ENCODE measurements around the gene TMEM170B.
A peak's percentile ranks its signal among the peaks of the same experiment; 100 is the strongest.
"Not testable (repeated sequence)": the region's sequence is repeated elsewhere in the genome, so short reads cannot be mapped to it uniquely, and the experiment has no call there.

TMEM170B gene

DNA sequence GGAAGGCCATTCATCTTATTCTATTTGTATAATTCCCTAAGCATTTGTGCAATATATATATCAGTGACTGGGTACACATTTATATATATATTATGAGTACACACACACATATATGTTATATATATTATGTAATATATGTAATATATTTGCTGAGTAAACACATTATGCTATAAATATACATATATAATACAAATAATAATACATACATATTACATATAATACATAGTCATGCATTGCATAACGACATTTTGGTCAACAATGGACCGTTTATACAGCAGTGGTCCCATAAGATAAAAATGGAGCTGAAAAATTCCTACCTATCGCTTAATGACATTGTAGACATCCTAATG is 11.4 kb upstream of the TMEM170B start:
- in situ Hi-C loops (cut with MboI; ENCODE audit: low pct_unique_long_range_greater_than_20kb, low sequenced_read_pairs): no loop called here
- DNase-seq: no peak

DNA sequence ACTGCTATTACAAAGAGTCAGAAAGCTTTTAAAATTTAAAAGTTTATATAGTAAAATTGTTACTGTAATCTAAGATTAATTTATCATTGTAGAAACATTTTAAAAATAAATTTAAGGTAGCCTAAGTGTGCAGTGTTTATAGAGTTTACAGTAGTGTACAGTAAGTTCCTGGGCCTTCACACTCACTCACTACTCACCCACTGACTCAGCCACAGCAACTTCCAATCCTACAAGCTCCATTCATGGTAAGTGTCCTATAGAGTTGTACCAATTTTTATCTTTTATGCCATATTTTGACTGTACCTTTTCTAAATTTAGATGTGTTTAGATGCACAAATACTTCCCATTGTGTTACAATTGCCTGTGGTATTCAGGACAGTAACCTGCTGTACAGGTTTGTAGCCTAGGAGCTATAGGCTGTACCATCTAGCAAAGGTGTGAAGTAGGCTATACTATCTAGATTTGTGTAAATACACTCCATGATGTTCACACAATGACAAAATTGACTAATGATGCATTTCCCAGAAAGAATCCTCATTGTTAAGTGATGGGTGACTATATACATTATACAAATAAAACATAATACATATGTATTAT is 10.2 kb upstream of the TMEM170B start:
- in situ Hi-C loops (cut with MboI; ENCODE audit: low pct_unique_long_range_greater_than_20kb, low sequenced_read_pairs): no loop called here
- no peak for DNase-seq

DNA sequence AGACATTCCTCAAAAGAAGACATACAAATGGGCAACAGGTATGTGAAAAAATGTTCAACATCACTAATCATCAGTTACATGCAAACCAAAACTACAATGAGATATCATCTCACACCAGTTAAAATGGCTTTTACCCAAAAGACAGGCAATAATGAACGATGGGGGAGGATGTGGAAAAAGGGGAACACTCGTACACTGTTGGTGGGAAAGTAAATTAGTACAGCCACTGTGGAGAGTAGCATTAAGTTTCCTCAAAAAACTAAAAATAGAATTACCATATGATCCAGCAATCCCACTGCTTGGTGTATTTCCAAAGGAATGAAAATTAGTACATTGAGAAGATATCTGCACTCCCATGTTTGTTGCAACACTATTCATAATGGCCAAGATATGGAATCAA is 8.6 kb upstream of the TMEM170B start:
- DNase-seq: peak; percentile 30
- in situ Hi-C loops (cut with MboI; ENCODE audit: low pct_unique_long_range_greater_than_20kb, low sequenced_read_pairs): no loop called here

DNA sequence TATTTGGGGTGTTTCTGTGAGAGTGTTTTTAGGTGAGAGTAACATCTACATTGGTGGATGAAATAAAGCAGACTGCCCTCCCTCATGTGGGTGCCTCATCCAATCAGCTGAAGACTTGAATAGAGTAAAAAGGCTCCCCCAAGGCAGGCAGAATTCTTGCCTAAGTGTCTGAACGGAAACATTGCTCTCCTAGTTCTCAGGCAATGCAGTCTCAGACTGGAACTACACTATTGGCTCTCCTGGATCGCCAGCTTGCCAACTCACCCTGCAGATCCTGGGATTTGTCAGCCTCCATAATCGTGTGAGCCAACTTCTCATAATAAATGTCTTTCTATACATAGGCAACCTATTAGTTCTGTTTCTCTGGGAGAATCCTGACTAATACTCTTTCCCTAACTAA is 5.5 kb upstream of the TMEM170B start:
- in situ Hi-C loops (cut with MboI; ENCODE audit: low pct_unique_long_range_greater_than_20kb, low sequenced_read_pairs): no loop called here
- no peak for DNase-seq

DNA sequence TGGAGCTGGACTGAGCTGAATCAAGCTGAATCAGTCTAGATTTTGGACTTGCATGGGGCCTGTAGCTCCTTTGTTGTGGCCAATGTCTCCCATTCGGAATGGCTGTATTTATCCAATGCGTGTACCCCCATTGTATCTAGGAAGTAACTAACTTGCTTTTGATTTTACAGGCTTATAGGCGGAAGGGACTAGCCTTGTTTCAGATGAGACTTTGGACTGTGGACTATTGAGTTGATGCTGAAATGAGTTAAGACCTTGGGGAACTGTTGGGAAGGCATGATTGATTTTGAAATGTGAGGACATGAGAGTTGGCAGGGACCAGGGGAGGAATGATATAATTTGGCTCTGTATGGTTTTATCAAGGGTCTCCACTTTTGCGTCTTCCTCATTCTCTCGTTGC is 3.0 kb upstream of the TMEM170B start:
- no peak for DNase-seq
- in situ Hi-C loops (cut with MboI; ENCODE audit: low pct_unique_long_range_greater_than_20kb, low sequenced_read_pairs): no loop called here

DNA sequence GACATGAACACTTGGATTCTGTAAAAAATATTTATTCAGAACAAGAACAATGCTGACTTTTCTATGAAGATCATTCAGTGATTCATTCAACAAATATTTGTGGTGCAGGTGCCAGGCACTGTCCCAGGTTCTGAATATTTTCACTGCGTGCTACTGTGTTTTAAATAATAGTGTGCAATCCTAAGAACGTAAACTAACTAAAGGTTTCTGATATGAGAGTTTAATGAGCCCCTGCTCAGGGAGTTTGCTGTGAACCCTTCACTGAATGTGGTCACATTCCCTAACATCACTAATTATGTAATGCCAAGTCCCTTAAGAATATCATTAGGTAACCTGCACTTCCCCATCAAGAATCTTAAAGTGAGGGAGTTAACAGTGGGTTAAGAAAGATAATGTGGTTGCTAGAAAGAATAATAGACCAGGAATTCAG is 1.7 kb upstream of the TMEM170B start:
- in situ Hi-C loops (cut with MboI; ENCODE audit: low pct_unique_long_range_greater_than_20kb, low sequenced_read_pairs): no loop called here
- DNase-seq: peak; percentile 35

DNA sequence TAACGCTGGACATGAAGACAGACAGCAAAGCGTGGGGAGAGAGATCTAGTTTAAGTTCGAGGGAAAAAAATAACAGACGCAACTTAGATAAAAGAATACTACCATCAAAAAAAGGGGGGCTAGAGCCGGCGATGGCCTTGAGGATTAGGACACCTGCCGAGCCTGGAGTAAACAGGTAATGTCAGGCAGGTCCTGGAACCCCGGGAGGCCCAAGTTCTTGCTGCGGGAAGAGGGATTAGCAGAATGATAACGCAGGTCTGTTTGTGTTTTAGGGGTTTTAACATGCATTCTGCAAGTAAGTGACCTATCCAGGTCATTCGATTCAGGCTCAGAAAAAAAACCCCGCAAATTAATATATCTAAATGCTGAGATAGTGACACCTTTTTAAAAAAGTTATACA is 754 bp upstream of the TMEM170B start:
- in situ Hi-C loops (cut with MboI; ENCODE audit: low pct_unique_long_range_greater_than_20kb, low sequenced_read_pairs): no loop called here
- no peak for DNase-seq

DNA sequence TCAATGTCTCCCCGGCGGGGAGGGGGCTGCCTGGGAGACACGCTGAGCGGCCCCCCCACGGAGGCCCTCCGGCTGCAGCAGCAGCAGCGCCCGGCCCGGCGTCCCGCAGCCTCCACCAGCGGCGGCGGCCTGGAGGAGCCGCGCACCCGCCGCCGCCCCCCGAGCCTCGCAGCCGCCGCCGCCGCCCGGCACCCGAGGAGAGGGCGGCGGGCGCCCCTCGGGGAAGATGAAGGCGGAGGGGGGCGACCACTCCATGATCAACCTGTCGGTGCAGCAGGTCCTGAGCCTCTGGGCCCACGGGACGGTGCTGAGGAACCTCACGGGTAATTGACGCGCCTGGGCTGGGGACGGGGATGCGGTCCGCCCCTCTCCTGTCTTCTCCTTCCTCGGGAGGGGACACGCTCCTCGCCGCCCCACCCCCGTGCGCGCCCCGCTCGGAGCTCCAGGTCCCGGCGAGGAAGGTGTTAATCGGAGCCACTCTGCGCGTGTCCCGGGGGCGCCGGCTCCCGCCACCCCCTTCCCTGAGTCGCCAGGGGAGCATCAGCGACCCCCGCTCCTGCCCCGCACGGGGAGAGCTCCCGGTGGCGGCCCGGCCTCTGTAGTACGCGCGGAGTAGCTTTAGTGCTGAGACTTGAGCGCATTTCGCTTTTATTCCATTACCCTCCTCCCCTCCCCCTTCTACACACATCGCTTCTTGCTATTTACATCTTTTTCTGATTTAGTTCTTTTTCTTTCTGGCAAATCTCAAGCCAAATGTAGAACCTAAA is 686 bp downstream of the TMEM170B start:
- in situ Hi-C loops (cut with MboI; ENCODE audit: low pct_unique_long_range_greater_than_20kb, low sequenced_read_pairs): no loop called here
- peak; percentile 72 for DNase-seq

DNA sequence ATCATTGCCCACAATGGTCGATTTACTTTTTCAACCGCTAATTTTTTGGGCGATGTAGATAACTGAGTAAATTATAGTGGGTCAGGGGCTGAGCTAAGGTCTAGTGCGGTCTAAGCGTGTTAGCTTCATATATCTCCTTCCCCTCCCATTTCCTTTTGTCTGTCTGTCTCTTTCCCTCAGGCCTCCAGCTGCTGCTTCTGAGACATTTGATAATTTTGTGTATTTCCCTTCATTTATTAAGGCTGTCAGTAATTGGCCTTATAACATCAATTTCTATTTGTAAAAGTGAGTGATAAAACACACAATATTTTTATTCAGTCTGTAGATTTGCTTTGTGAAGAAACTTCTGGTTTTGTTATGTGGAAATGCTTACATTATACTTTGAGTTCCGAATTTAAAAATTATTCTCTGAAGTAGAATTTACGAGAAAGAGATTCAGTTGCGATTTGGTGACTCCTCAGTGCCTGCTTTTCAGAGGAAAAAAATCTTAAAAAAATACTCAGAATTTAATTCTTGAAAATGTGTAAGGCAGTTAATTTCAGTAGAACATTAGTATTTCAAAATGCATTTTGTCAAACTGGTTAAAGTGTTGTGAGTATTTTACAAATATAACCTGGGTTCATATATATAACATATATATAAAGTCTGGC is 1.4 kb downstream of the TMEM170B start:
- in situ Hi-C loops (cut with MboI; ENCODE audit: low pct_unique_long_range_greater_than_20kb, low sequenced_read_pairs): no loop called here
- DNase-seq: no peak

DNA sequence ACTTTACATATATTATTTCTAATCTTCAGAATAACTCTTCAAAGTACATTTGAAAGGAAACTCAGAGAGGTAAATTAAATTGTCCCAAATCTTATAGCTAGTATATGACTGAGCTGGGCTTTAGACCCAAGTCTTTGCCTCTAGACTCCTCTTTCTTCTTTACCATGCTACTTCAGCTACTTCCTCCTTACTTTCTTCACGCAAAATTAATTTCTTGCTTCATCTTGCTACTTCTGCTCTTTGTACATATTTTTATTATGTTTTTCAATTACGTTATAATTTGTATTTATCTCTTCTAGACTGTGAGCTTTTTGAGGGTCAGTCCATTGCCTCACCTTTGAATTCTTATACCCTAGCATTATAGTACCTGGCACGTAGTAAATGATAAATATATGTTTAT is 5.3 kb downstream of the TMEM170B start:
- DNase-seq: no peak
- in situ Hi-C loops (cut with MboI; ENCODE audit: low pct_unique_long_range_greater_than_20kb, low sequenced_read_pairs): no loop called here

DNA sequence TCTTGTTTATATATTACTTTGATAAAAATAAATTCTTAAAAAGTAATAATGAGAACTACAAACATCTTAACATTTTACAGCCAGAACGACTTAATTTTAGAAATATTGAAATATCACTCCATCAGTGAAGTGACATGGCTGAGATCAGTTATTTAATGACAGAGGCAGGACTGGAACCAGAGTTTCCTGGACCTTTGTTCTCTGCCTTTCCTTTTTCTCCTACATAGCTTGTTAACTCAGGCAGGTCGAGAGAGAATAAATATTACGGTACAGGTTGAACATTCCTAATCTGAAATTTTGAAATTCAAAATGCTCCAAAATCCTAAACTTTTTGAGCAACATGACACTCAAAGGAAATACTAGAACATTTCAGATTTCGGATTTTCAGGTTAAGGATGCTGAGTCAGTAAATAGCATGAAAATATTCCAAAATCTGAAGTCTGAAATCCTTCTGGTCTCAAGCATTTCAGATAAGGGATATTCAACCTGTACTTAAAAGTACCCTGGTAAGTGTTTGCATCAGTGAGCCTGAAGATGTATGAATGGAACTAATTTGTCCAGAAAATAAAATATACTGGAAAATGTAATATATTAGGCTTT is 6.5 kb downstream of the TMEM170B start:
- DNase-seq: no peak
- in situ Hi-C loops (cut with MboI; ENCODE audit: low pct_unique_long_range_greater_than_20kb, low sequenced_read_pairs): no loop called here

DNA sequence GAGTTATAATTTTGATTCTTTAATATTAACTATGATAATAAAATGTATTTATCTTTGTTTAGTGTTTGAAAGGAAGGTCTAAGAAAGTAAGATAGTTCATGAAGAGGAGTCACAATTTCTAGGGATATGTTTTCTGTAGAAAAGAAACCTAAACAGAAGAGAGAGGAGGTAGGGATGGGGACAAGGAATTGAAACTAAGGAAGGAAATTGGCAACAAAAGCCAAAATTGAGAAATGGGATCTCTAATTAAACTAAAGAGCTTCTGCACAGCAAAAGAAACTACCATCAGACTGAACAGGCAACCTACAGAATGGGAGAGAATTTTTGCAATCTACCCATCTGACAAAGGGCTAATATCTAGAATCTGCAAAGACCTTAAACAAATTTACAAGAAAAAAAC is 10.3 kb downstream of the TMEM170B start:
- DNase-seq; in situ Hi-C loops (cut with MboI; ENCODE audit: low pct_unique_long_range_greater_than_20kb, low sequenced_read_pairs): not testable (repeated sequence)

DNA sequence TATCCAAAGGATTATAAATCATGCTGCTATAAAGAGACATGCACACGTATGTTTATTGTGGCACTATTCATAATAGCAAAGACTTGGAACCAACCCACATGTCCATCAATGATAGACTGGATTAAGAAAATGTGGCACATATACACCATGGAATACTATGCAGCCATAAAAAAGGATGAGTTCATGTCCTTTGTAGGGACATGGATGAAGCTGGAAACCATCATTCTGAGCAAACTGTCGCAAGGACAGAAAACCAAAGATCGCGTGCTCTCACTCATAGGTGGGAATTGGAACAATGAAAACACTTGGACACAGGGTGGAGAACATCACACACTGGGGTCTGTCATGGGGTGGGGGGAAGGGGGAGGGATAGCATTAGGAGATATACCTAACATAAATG is 11.0 kb downstream of the TMEM170B start:
- DNase-seq; in situ Hi-C loops (cut with MboI; ENCODE audit: low pct_unique_long_range_greater_than_20kb, low sequenced_read_pairs): not testable (repeated sequence)

DNA sequence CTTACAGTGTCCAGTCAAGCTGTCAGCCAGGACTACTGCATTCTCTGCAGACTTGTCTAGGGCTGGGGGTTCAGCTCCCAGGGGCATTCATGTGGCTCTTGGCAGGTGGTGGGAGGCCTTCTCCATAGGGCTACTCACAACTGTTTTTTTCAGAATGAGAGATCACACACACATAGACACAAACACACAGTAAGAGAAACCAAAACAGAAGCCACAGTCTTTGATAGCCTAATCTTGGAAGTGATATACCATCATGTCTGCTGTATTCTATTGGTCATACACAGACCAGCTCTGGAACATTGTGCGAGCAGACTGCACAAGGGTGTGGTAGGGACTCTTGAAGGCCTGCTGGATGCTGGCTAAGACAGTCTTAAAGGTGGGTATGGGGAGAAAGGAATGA is 13.5 kb downstream of the TMEM170B start:
- in situ Hi-C loops (cut with MboI; ENCODE audit: low pct_unique_long_range_greater_than_20kb, low sequenced_read_pairs): no loop called here
- DNase-seq: no peak

DNA sequence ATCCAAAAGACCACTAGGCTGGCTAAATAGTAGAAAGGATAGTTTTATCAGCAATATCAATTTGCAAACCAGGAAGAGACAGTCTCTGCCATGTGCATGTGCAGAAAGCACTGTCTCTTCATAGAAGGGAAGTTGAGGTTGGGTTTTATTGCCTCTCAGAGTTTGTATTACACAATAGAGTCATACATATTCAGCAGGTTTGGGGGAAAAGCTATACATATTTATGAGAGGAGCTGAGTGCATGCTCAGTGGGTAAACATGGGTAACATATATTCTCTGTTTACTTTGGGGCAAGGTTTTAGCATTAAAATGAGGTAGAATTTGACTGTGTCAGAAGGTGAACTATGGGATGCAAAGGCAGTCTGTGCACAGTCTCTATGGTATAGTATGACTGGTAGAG is 14.9 kb downstream of the TMEM170B start:
- DNase-seq: peak; percentile 87
- in situ Hi-C loops (cut with MboI; ENCODE audit: low pct_unique_long_range_greater_than_20kb, low sequenced_read_pairs): no loop called here

DNA sequence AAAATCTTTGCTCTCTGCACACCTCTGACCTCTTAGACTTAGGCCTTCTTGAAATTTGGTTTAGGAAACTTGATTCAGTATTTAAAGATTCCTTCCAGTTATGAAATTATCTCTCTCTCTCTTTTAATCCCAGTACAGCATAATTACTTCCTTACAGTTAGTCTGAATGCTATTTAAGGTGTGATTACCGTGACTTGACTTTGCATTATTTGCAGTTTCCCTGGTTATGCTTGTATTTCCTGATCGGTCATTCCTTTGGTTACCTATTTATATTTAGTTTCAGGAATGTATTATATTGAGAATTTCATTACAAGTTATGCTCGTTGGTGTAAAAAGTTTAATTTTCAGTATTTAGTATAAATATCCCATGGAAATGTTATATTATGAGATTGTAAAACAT is 16.3 kb downstream of the TMEM170B start:
- no peak for DNase-seq

DNA sequence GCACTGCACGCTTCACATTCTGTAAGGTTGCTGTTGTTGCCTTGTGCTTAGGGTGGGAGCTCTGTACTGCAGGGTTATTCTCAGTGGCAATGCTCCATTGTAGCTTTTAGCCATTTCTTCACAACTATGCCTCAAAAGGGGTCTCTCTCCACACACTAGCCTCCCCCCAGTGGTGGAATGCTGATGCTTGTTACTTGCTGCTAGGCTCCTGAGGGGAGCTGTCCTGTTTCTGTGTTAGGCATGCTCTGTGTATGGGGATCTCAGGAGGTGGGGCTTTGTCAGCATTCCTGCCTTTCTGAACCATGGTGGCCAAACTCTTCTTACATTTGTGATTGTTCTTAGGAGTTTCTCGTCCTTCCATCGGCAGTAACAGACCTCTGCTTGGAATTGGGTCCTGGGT is 18.8 kb downstream of the TMEM170B start:
- in situ Hi-C loops (cut with MboI; ENCODE audit: low pct_unique_long_range_greater_than_20kb, low sequenced_read_pairs): no loop called here
- no peak for DNase-seq

More for the DNA sequence above, 16.3 kb downstream of the TMEM170B start:
- in situ Hi-C loops (cut with MboI; ENCODE audit: low pct_unique_long_range_greater_than_20kb, low sequenced_read_pairs): no loop called here

DNA sequence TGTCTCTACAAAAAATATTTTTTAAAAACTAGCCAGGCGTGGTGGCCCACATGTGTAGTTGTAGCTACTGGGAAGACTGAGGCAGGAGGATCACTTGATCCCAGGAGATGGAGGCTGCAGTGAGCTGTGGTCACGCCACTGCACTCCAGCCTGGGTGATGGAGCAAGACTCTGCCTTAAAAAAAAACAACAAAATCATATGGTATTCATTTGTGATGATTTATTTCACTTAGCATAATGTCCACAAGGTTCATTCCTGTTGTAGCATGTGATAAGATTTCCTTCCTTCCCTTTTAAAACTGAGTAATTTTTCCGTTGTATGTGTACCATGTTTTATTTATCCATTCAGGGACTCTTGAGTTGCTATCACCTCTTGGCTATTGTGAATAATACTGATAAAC is 26.2 kb downstream of the TMEM170B start:
- DNase-seq: no peak
- in situ Hi-C loops (cut with MboI; ENCODE audit: low pct_unique_long_range_greater_than_20kb, low sequenced_read_pairs): no loop called here

DNA sequence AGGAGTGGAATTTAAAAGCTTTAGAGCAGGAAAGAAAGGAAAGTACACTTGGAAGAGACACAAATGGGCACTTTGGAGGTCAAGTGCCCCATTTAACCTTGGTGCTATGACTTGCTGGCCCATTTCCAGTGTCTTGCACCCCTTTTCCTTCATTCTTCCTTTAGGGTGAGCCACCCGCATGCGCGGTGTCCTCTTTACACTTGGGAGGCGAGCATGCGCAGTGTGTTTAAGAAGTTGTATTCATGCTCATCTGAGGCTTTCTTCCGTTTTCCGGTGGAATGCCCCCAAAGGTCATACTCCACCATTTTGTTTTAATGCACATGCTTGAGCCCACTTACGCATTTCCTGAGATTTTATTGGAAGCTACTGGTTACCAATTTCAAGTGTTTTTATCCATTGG is 29.1 kb downstream of the TMEM170B start:
- no peak for DNase-seq
- in situ Hi-C loops (cut with MboI; ENCODE audit: low pct_unique_long_range_greater_than_20kb, low sequenced_read_pairs): no loop called here

DNA sequence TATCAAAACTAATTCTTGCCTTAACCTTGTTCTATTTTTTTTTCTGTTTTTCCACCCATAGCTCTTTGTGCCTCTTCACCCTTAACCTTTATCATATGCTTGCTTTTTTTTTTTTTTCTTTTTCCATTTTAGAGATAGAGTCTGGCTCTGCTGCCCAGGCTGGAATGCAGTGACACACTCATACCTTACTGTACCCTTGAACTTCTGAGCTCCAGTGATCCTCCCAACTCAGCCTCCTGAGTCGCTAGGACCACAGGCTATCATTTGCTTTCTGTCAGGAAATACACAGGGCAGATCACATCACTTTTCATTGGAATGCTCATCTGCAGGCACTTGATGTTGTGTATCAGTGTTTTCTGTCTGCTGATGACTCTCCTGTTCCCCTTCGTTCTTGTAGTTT is 33.5 kb downstream of the TMEM170B start:
- in situ Hi-C loops (cut with MboI; ENCODE audit: low pct_unique_long_range_greater_than_20kb, low sequenced_read_pairs): no loop called here
- DNase-seq: no peak

All from KBM-7 (cell line).